Coronary artery (tissue), 2 donors: ENCODE results near the gene SLC35F3.

Source experiments
- DNase-seq: peaks from one replicate; pipeline ENCODE4 v3.0.0-alpha.2; 2017; ENCODE audit warnings: low spot score
- H3K27ac ChIP-seq, 2 donors: fragments of 200-600 bp; sonication (generic); one replicate each; pipeline ENCODE4 v1.5.1; 2016 to 2019
- H3K4me3 ChIP-seq: fragments of 200-600 bp; sonication (generic); 2 replicates; pipeline ENCODE4 v1.5.1; 2016; ENCODE audit warnings: mild to moderate bottlenecking, moderate library complexity
- TF ChIP-seq, protein P1 (sequence below): fragments of 200-600 bp; sonication (generic); IDR thresholded peaks from one replicate; pipeline ENCODE4 v1.5.1; 2019; ENCODE audit warnings: antibody characterized with exemption

The SLC35F3 gene

DNA sequence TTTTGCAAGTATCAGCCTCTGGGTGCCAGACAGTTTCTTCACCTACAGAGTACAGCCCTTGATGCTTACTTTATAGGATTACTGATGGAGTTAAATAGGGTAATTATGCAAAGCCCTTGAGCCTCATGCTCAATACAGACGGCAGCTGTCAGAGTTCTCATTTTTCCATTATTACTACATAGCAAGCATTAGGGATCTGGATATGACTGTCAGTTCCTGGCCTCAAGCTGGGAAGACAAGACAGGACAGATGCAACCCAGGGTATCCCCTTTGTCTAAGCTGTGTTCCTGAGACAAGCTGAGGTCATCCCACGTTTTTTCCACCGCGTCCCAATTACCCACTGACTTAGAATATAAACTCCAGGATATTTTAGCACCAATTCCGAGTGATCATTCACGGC, 94.4 kb downstream of the SLC35F3 start:
- DNase-seq, result no peak
- no peak overlapping the region for H3K27ac ChIP-seq
- TF ChIP-seq, protein P1, sequence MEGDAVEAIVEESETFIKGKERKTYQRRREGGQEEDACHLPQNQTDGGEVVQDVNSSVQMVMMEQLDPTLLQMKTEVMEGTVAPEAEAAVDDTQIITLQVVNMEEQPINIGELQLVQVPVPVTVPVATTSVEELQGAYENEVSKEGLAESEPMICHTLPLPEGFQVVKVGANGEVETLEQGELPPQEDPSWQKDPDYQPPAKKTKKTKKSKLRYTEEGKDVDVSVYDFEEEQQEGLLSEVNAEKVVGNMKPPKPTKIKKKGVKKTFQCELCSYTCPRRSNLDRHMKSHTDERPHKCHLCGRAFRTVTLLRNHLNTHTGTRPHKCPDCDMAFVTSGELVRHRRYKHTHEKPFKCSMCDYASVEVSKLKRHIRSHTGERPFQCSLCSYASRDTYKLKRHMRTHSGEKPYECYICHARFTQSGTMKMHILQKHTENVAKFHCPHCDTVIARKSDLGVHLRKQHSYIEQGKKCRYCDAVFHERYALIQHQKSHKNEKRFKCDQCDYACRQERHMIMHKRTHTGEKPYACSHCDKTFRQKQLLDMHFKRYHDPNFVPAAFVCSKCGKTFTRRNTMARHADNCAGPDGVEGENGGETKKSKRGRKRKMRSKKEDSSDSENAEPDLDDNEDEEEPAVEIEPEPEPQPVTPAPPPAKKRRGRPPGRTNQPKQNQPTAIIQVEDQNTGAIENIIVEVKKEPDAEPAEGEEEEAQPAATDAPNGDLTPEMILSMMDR, result no peak
- H3K4me3 ChIP-seq, result no peak overlapping the region

DNA sequence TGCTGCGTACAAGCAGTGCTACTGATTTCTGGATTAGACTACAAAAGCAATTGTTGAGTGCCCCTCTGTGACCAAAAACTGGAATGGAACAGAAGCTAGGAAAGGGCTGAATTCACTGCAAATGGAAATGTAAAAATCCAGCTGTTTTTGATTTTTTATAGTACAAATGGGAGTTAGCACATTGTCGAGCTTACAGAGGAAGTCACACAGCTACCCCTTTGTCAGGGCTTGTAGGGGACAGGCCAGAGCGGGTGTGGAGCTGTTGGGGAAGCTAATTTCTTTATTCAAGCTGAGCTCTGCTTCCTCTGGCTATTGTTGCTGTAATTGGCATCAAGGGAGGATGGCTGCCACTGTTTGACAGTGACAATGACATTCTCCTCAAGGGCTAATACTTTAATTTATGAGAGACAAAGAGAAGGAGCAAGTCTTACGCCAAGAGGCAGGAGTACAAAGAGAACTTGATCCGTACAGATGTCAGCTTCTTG, 96.1 kb downstream of the SLC35F3 start:
- DNase-seq, result no peak
- TF ChIP-seq, protein P1, result no peak
- no peak overlapping the region for H3K27ac ChIP-seq

DNA sequence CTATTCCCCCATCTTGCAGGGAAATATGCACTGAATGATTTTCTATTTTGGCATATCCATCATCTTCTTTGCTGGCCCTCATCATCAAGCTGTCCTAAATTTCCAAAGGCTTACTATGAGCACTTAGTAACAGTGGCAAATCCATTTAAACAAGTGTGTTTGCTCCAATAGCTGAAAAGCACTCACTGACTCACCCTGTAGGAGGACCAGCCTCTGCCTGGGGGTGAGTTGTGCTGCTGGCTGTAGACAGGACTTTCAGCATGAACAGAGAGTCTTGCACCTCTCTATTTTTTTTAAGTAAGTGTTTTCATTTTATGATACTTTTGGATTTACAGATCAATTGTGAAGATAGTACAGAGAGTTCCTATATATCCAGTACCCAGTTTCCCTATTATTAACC, 97.3 kb downstream of the SLC35F3 start:
- TF ChIP-seq, protein P1, result no peak
- H3K4me3 ChIP-seq, result no peak overlapping the region
- H3K27ac ChIP-seq, result no peak overlapping the region
- DNase-seq, result no peak

More for the DNA sequence above, 96.1 kb downstream of the SLC35F3 start:
- H3K4me3 ChIP-seq, result no peak overlapping the region

DNA sequence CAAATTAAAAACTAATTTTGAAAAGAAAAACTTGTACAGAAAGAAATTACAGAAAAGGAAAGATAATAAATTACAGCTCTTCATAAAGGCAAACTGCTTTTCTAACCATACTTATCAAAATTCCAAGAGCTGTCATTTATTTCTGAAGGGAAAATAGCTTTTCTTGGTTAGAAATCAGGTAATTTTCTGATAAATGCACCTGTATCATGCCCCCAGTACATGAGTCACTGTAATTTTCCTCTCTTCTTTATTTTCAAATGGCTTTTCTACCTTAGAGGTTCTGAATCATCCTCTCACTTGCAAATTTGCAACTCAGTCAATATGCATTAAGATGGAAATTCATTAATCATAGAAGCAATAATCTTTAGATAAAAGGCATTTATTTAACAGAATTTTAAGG, 100.1 kb downstream of the SLC35F3 start:
- DNase-seq, result no peak
- no peak overlapping the region for H3K27ac ChIP-seq
- TF ChIP-seq, protein P1, result no peak
- no peak overlapping the region for H3K4me3 ChIP-seq

DNA sequence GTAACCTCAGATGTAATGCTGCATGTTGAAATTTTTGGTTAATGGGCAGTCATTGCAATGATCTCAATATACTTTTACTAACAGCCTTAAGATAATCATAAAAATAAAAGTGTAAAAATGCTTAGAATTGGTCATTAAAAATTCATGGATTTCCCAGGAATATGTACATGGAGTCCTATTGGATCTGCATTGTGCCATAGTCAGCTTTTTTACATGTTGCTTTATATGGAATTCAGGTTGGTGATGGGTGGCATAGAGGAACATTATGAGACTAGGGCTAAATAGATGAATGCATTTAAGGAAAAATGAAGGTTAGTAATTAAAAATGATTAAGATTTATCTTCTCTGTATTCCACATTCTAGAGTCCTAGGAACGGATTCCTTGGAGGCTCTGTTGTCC, 103.2 kb downstream of the SLC35F3 start:
- TF ChIP-seq, protein P1, result no peak
- no peak overlapping the region for H3K27ac ChIP-seq
- H3K4me3 ChIP-seq, result no peak overlapping the region
- no peak for DNase-seq

DNA sequence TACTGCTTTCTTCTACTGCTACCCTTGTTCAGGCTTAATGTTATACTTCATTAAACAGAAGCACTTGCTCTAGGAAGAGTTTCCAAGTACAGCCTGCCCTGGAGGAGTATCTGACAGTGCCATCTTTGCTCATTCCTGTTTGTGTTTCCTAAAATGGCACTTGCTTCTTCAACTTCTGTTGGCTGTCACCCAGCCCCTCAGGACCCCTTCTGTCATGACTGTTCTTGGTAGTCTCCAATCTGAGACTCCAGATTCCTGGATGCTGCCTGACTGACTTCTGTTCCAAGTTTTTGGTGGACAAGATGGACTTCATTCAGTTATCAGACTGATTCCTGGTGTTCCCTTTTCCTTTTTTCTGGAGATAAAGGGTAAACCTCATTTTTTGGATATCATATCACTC, 104.1 kb downstream of the SLC35F3 start:
- TF ChIP-seq, protein P1, result no peak
- DNase-seq, result no peak

DNA sequence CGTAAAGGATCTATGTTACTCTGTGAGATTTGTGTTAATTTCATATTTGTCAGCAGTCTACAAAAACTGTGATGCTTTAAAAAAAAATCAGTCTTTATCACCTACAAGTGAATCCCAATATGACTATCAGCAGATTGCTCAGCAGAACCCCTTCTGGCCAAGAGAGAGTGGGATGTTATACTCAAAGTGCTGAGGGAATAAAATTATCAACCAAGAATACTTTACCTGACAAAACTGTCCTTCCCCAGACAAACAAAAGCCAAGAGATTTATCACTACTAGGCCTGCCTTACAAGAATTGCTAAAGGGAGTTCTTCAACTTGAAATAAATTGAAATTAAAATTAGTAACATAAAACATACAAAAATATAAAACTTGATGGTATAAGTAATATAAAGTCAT, 105.2 kb downstream of the SLC35F3 start:
- Histone ChIP-seq H3K4me3 (no peak overlapping the region), H3K27ac (no peak overlapping the region)
- DNase-seq, result no peak
- TF ChIP-seq, protein P1, result no peak

More for the DNA sequence above, 104.1 kb downstream of the SLC35F3 start:
- Histone ChIP-seq H3K4me3 (no peak overlapping the region), H3K27ac (no peak overlapping the region)
